Measurements from ENCODE around the gene HBP1. TPM values are rescaled to one million over a fixed set of nuclear protein-coding genes. Genes with fewer than 3 reads are reported as not detected.

HBP1 gene
- total and polyA plus RNA-seq, 2 of the 8 experiments (the other 6 are each of a cell fraction or from before 2014, with no cell fraction given): 28.9 to 29.2 TPM

- H3K4me3 ChIP-seq (ENCODE audit: extremely low read depth in 1 of 4, insufficient read depth in 2 of 4, low read depth in 3 of 4, low read length in 4 of 4): no peak overlapping the region
- no peaks in the 10 kb centered on the region for H3K23me2 ChIP-seq (ENCODE audit: low read depth, low read length)
- FAIRE-seq: no peak
- H3K4me2 ChIP-seq (ENCODE audit: insufficient read depth in 1 of 2, low read depth in 2 of 2, low read length in 2 of 2): no peak overlapping the region
- peaks cover 0 to 3% of the 10 kb centered on the region in 2 experiments for H4K20me1 ChIP-seq (replicated peaks in 1 of 2; ENCODE audit: control insufficient read depth in 1 of 2, insufficient read depth in 2 of 2, low read length in 2 of 2)
- H3K4ac ChIP-seq (replicated peaks; ENCODE audit: insufficient read length, low read depth, low read length): no peak overlapping the region
- no peak overlapping the region for H2BK5ac ChIP-seq (ENCODE audit: low read depth, low read length)
- DNase-seq (ENCODE audit: low read depth in 1 of 2, low spot score in 2 of 2): no peak
- no peak overlapping the region for H3K27ac ChIP-seq (ENCODE audit: low read depth, low read length)
- peaks cover 0 to 23% of the 10 kb centered on the region in 2 experiments; a peak in 2 of 4 replicates for H3K79me2 ChIP-seq (ENCODE audit: control insufficient read depth in 1 of 2, insufficient read depth in 2 of 2, low read length in 2 of 2)
- no peak overlapping the region for H4K8ac ChIP-seq (ENCODE audit: extremely low read depth, insufficient read depth, low read length)
- no peaks in the 10 kb centered on the region for H3K4me1 ChIP-seq (replicated peaks in 1 of 4; ENCODE audit: control insufficient read depth in 3 of 4, insufficient read depth in 4 of 4, low read length in 3 of 4)
- no peak overlapping the region for H3K18ac ChIP-seq (ENCODE audit: extremely low read depth, low read length)
- H3K14ac ChIP-seq (ENCODE audit: insufficient read length): no peak overlapping the region
- no peak overlapping the region for H3K56ac ChIP-seq (replicated peaks; ENCODE audit: insufficient read length, low read depth, low read length)
- H3K9ac ChIP-seq (replicated peaks in 1 of 4; ENCODE audit: extremely low read depth in 1 of 4, low read depth in 3 of 4, low read length in 3 of 4): no peak overlapping the region
- ChIA-PET CTCF (ENCODE audit: partially characterized antibody) (interaction anchor here (0.5 to 2.3 kb wide), 6 partner anchors 12 to 447 kb away, joined by 3 to 10 read pairs (median 4); no protein-coding TSS in a partner anchor), POLR2A (ENCODE audit: partially characterized antibody) (interaction anchor here (3.5 kb wide), 1 partner anchor 12 kb away, joined by 12 read pairs; the partner anchor contains the start of gene HBP1)
- H2BK120ac ChIP-seq (replicated peaks; ENCODE audit: low read depth, low read length): no peak overlapping the region
- H3K79me1 ChIP-seq (ENCODE audit: low read depth, low read length): no peaks in the 10 kb centered on the region; the same call in 1 of the 2 replicates
- no peak overlapping the region for H4K5ac ChIP-seq (ENCODE audit: insufficient read length, low read depth, low read length)
- no peak overlapping the region for H2BK15ac ChIP-seq (ENCODE audit: low read length)
- 90% methylated on average over 5 of the region's 5 CpGs; no CpG with 5 or more reads in 1 of the 2 experiments for WGBS, 2 experiments (ENCODE audit: extremely low coverage in 1 of 2, insufficient coverage in 1 of 2, insufficient read length in 1 of 2, insufficient replicate concordance in 2 of 2, low coverage in 1 of 2, low lambda C conversion rate in 2 of 2, missing lambda C conversion rate in 1 of 2)
- H4K91ac ChIP-seq (replicated peaks; ENCODE audit: insufficient read length, low read length): no peak overlapping the region
- H3K27me3 ChIP-seq (replicated peaks in 1 of 4; ENCODE audit: control insufficient read depth in 3 of 4, extremely low read depth in 1 of 4, insufficient read depth in 3 of 4, low read length in 3 of 4): no peaks in the 10 kb centered on the region
- H3K23ac ChIP-seq (ENCODE audit: insufficient read length): no peak overlapping the region
- no peak overlapping the region for H2BK12ac ChIP-seq (ENCODE audit: low read depth, low read length)
- no peak overlapping the region for H2AK5ac ChIP-seq (ENCODE audit: low read depth, low read length)
- peaks cover 8 to 27% (median 20%) of the 10 kb centered on the region in 4 experiments; a peak in 7 of 8 replicates for H3K36me3 ChIP-seq (ENCODE audit: control insufficient read depth in 2 of 4, insufficient read depth in 4 of 4, low read length in 3 of 4)
- no peaks in the 10 kb centered on the region for H3K9me3 ChIP-seq (ENCODE audit: insufficient read depth in 2 of 2, low read depth in 1 of 2, low read length in 1 of 2)
- no peak overlapping the region for H2BK20ac ChIP-seq (ENCODE audit: low read length)
- H2AFZ ChIP-seq (ENCODE audit: low read length): no peak overlapping the region
- TF ChIP-seq BACH1 (IDR thresholded peaks at IDR 0.05; ENCODE audit: low read length) (no peak), RXRA (IDR thresholded peaks at IDR 0.05; ENCODE audit: insufficient read depth, low read depth, low read length) (no peak), POLR2A (IDR thresholded peaks at IDR 0.05; ENCODE audit: control extremely low read depth in 1 of 2, low read depth in 2 of 2, low read length in 2 of 2) (no peak), USF2 (IDR thresholded peaks at IDR 0.05; ENCODE audit: low read length) (no peak), RBBP5 (IDR thresholded peaks at IDR 0.05; ENCODE audit: borderline replicate concordance, low read depth, low read length) (no peak), SIRT6 (IDR thresholded peaks at IDR 0.05; ENCODE audit: low read length) (no peak), BRCA1 (IDR thresholded peaks at IDR 0.05; ENCODE audit: low read depth, low read length) (no peak), SIX5 (IDR thresholded peaks at IDR 0.05; ENCODE audit: low read depth, low read length) (no peak), SP4 (IDR thresholded peaks at IDR 0.05; ENCODE audit: low read length) (no peak), ASH2L (IDR thresholded peaks at IDR 0.05; ENCODE audit: low read length) (no peak), CREB1 (IDR thresholded peaks at IDR 0.05) (no peak), SAP30 (IDR thresholded peaks at IDR 0.05; ENCODE audit: insufficient read depth, insufficient replicate concordance, low read length) (no peak), ZNF274 (IDR thresholded peaks at IDR 0.05; ENCODE audit: borderline replicate concordance, extremely low read depth, low read length) (no peak), CEBPB (IDR thresholded peaks at IDR 0.05; ENCODE audit: low read depth, low read length) (no peak)
Observed at GRCh38 chr7:107181172-107181571, 12.4 kb downstream of the HBP1 start.

Measured in H1 (cell line).